K562 (cell line): Measurements from ENCODE around the gene RACK1. TPM values are rescaled to one million over a fixed set of nuclear protein-coding genes. Genes with fewer than 3 reads are reported as not detected.

ENCODE experiments used
- ARID3B ChIP-seq: fragments of 250-450 bp; sonication (Bioruptor Pico); IDR thresholded peaks from 2 replicates; pipeline ENCODE4 v1.4.0; 2020; ENCODE audit warnings: borderline replicate concordance
- BACH1 ChIP-seq: fragments of 200-800 bp; sonication (Bioruptor generic); IDR thresholded peaks from 2 replicates; pipeline ENCODE4 v1.6.1; 2016; ENCODE audit warnings: missing genetic modification characterization, missing compliant biosample characterization
- BRD4 ChIP-seq: fragments of 200-600 bp; sonication (generic); IDR thresholded peaks from 2 replicates; pipeline ENCODE4 v1.6.1; 2017; ENCODE audit warnings: inconsistent platforms
- GABPB1 ChIP-seq: sonication (generic); formaldehyde crosslinking; IDR thresholded peaks from 2 replicates; pipeline ENCODE4 v1.8.0; 2022; ENCODE audit warnings: mild to moderate bottlenecking, missing genetic modification reagents
- HCFC1 ChIP-seq: IDR thresholded peaks from 2 replicates; pipeline ENCODE4 v1.6.1; 2012; ENCODE audit warnings: low read depth, low read length, improper control_type of control experiment
- KDM5B ChIP-seq: fragments of 200-600 bp; sonication (generic); IDR thresholded peaks from 2 replicates; pipeline ENCODE4 v1.6.1; 2012; ENCODE audit warnings: low read depth, mild to moderate bottlenecking, moderate library complexity, low read length, control low read depth, inconsistent platforms; ENCODE audit not compliant: insufficient replicate concordance
- KLF1 ChIP-seq: fragments of 450-650 bp; IDR thresholded peaks from 2 replicates; pipeline ENCODE4 v1.6.1; 2016; ENCODE audit warnings: missing genetic modification characterization, missing compliant biosample characterization
- PHF8 ChIP-seq: fragments of 200-600 bp; sonication (generic); IDR thresholded peaks from 2 replicates; pipeline ENCODE4 v1.6.1; 2012; ENCODE audit warnings: mixed run types, mild to moderate bottlenecking, inconsistent platforms, low read length, moderate library complexity, borderline replicate concordance
- REST ChIP-seq, 2 experiments: fragments of 450-650 bp; formaldehyde crosslinking in 1 of 2; IDR thresholded peaks; 2 replicates each; pipeline versions ENCODE4 v1.4.0 to v1.6.1; 2014 to 2020; ENCODE audit warnings: mild to moderate bottlenecking in 2 of 2, borderline replicate concordance in 1 of 2, low read depth in 1 of 2
- TAF7 ChIP-seq: fragments of 450-650 bp; IDR thresholded peaks from 2 replicates; pipeline ENCODE4 v1.6.1; 2016; ENCODE audit warnings: missing genetic modification characterization, missing compliant biosample characterization
- TCF7L2 ChIP-seq: fragments of 150-350 bp; IDR thresholded peaks from 2 replicates; pipeline ENCODE4 v1.6.1; 2016; ENCODE audit warnings: low read depth, mild to moderate bottlenecking, low read length, moderate library complexity
- THRAP3 ChIP-seq: fragments of 450-650 bp; IDR thresholded peaks from 2 replicates; pipeline ENCODE4 v1.6.1; 2016; ENCODE audit warnings: mild to moderate bottlenecking, inconsistent platforms, borderline replicate concordance
- ZNF449 ChIP-seq: fragments of 250-450 bp; sonication (Bioruptor Pico); IDR thresholded peaks from 2 replicates; pipeline ENCODE4 v1.8.0; 2022; ENCODE audit warnings: moderate library complexity, mild to moderate bottlenecking, inconsistent platforms
- ZNF77 ChIP-seq: fragments of 250-450 bp; sonication (Bioruptor Pico); IDR thresholded peaks from 2 replicates; pipeline ENCODE4 v1.5.0; 2020
- polyA plus RNA-seq, 8 experiments: library from polyadenylated mRNA; depleted of rRNA in 4 of 8; stranded (reverse) in 5 of 8; unstranded in 3 of 8; fragments of >200 nt; fragmentation: Nextera tagmentation in 2 of 8; fragmentation: Illumina TruSeq in 1 of 8; extraction: Ambion mirVana in 2 of 8; extraction: Trizol in 1 of 8; gene quantifications; 2 replicates each; pipeline versions ENCODE4 v1.2.1 to v1.2.3, GENCODE V29; 2011 to 2014; ENCODE audit warnings: inconsistent platforms in 1 of 8, missing spikeins in 1 of 8
- total RNA-seq, 7 experiments: library from RNA; depleted of rRNA in 6 of 7; stranded (reverse); fragments of >200 nt in 6 of 7; fragmentation: Illumina TruSeq in 2 of 7; extraction: Trizol in 2 of 7; gene quantifications; 2 replicates each; pipeline versions ENCODE4 v1.2.1 to v1.2.3, GENCODE V29; 2011 to 2021; ENCODE audit warnings: low replicate concordance in 1 of 7

The RACK1 gene
- total and polyA plus RNA-seq, 9 of the 15 experiments (the other 6 are each of a cell fraction or from before 2014, with no cell fraction given) = 2,303 to 5,311 (median 3,833) TPM

- TF ChIP-seq ARID3B (CRISPR knock-in tag) (no peak), BACH1 (tag) (peak; percentile 56; the same call in 1 of the 2 replicates), REST (IDR thresholded peaks at IDR 0.05; ENCODE audit: borderline replicate concordance) (no peak), REST (CRISPR knock-in tag; IDR thresholded peaks at IDR 0.05; ENCODE audit: low read depth) (no peak), HCFC1 (peak; percentile 81), PHF8 (peak; percentile 97), TCF7L2 (peak; percentile 84), THRAP3 (0 out of 2 replicates have a peak, but pooled peaks have one; percentile 38), KDM5B (no peak), GABPB1 (peak; percentile 96), KLF1 (tag) (peak; percentile 54), ZNF77 (CRISPR knock-in tag) (no peak), ZNF449 (CRISPR knock-in tag) (no peak), BRD4 (peak; percentile 93; the same call in 1 of the 2 replicates), TAF7 (tag) (peak; percentile 100)
Observed at GRCh38 chr5:181243564-181244343, at the start of gene RACK1 (continued).
